Activated effector memory CD4-positive, alpha-beta T cell treated with anti-CD3 and anti-CD28 coated beads, Interleukin-2, amount 50 U/mL, for 16 hours (primary cell): ENCODE measurements around the gene PDK2.

ENCODE experiments used
- DNase-seq: peaks from one replicate; pipeline ENCODE4 v3.0.0-alpha.2; 2020

PDK2 gene

DNA sequence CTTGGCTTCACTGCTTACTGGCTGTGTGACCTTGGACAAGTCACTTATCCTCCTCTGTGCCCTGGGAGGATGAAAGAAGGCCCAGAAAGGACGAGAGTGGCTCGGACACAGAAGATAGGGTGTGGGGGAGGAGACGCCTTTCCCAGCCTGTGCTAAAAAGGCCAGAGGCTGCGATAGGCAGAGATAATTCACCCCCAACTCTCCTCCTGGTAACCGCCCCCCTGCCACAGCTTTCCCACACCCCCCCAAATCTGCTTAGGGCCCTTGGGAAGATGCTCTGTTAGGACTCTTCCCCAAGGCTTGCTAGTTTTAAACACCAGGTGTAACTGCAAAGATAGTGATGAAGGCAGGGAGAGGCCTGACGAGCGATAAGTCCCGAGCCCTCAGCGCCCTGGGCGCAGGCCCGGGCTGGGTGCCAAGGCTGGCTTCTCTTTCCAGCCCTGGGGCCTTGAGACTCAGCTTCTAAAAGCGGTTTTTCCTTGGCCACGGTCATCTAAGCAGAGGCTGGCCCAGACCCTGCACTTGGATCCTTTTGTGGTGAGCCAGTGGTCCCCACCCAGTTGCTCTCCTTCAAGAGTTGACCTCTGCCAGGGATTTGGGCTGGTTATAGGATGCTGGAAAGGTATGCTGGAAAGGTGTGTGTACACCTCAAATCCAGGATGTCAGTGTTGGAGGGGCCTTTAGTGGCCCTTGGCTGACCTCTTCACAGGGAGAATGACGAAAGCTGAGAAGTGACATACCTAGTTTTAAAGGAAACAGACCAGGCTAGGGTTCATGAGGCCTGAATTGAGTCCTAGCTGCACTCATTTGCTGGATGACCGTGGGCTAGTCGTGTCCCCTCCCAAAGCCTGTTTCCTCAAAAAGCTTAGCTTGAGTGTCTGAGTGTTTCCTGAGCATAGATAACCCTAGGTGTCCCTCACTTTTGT, 58.8 kb downstream of the PDK2 start:
- no peak for DNase-seq

GRCh38 chr17:50154604-50155003, 59.5 kb downstream of the PDK2 start:
- no peak for DNase-seq

DNA sequence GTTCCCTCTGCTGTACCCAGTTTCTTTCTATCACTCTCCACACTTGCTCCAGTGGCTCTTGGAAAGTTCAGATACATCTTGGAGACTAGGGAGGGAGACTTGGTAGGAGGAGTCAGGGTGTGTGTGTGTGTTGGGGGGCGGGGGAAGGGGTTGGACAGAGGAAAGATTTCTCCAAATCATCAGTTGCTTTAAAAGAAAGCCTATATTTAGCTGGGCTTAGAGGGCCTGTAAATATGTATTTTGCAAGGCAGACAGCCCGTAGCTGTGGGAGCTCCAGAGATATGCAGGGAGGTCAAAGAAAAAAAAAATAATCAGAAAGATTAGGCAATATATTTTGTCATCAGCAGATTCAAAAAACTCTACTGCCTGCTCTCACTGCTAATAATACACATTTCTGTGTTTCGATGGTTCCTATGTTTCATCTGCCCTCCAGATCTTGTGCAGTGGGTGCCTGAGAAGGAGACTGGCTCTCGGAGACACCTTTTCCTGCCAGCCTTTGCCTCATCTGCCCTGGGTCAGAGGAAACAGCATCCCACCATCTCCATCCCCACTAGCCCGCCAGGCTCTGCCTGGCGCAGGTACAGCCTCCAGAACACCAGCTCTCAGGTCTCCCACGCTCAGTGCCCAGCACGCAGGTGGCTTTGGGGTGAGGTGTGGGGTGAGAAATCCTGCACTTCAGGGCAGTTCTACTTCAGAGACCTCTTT, 60.1 kb downstream of the PDK2 start:
- DNase-seq = no peak

DNA sequence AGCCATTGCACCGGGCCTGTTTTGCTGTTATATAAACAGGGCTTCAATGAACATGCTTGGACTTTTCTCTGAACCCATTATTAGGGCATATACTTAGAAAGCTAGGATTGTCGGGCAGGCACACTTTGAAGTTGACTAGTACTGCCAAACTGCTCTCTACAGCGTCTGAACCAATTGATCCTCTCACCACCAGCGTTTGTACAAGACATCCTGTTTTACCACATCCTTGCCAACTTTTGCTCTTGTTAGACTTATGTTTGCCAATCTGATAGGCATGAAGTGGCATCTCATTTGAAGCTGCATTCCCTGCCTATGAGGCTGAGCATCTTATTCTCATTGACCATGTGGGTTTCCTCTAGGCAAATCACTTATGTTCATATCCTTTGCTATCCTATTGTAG, 62.7 kb downstream of the PDK2 start:
- no peak for DNase-seq

GRCh38 chr17:50161023-50161910, 66.1 kb downstream of the PDK2 start:
- DNase-seq = peak; percentile 98
